Measurements from ENCODE around the gene DOCK1.

DNA sequence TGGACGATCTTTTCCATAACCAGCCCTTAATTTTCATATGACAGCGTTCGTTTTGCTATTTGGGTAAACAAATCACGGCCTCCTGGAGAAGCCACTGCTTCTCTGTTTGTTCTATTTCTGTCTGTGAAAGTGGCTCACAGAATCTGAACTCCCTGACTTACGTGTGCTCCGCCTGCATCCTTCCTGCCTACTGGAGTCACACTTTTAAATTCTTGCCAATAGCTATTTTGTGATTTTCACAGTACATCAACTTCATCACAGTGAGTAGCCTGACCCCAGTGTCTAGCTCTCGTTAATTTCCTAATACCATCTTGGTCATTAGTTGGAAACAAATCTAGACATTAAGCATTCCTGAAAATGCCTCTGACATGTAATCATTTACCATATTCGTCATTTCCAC is 594.9 kb downstream of the DOCK1 start:
- no peak for TF ChIP-seq EZH2 (IDR thresholded peaks at IDR 0.05; ENCODE audit: borderline replicate concordance, low read depth, low read length, severe bottlenecking)
- TF ChIP-seq, protein P1, sequence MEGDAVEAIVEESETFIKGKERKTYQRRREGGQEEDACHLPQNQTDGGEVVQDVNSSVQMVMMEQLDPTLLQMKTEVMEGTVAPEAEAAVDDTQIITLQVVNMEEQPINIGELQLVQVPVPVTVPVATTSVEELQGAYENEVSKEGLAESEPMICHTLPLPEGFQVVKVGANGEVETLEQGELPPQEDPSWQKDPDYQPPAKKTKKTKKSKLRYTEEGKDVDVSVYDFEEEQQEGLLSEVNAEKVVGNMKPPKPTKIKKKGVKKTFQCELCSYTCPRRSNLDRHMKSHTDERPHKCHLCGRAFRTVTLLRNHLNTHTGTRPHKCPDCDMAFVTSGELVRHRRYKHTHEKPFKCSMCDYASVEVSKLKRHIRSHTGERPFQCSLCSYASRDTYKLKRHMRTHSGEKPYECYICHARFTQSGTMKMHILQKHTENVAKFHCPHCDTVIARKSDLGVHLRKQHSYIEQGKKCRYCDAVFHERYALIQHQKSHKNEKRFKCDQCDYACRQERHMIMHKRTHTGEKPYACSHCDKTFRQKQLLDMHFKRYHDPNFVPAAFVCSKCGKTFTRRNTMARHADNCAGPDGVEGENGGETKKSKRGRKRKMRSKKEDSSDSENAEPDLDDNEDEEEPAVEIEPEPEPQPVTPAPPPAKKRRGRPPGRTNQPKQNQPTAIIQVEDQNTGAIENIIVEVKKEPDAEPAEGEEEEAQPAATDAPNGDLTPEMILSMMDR (IDR thresholded peaks at IDR 0.05; ENCODE audit: borderline replicate concordance, extremely low read depth, low read length, poor library complexity, severe bottlenecking) = no peak

Measured in DND-41 (cell line).